Endothelial cell of coronary artery (primary cell): Measurements from ENCODE around the gene PPP1R7. TPM values are rescaled to one million over a fixed set of nuclear protein-coding genes. Genes with fewer than 3 reads are reported as not detected.

Experiments
- total RNA-seq: library from RNA; depleted of rRNA; stranded (reverse); fragments of >200 nt; gene quantifications from 2 replicates; pipeline ENCODE4 v1.2.3, GENCODE V29; 2014

Gene PPP1R7, protein sequence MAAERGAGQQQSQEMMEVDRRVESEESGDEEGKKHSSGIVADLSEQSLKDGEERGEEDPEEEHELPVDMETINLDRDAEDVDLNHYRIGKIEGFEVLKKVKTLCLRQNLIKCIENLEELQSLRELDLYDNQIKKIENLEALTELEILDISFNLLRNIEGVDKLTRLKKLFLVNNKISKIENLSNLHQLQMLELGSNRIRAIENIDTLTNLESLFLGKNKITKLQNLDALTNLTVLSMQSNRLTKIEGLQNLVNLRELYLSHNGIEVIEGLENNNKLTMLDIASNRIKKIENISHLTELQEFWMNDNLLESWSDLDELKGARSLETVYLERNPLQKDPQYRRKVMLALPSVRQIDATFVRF
- total RNA-seq, result 48.3 and 71.2 TPM in 2 replicates

DNA sequence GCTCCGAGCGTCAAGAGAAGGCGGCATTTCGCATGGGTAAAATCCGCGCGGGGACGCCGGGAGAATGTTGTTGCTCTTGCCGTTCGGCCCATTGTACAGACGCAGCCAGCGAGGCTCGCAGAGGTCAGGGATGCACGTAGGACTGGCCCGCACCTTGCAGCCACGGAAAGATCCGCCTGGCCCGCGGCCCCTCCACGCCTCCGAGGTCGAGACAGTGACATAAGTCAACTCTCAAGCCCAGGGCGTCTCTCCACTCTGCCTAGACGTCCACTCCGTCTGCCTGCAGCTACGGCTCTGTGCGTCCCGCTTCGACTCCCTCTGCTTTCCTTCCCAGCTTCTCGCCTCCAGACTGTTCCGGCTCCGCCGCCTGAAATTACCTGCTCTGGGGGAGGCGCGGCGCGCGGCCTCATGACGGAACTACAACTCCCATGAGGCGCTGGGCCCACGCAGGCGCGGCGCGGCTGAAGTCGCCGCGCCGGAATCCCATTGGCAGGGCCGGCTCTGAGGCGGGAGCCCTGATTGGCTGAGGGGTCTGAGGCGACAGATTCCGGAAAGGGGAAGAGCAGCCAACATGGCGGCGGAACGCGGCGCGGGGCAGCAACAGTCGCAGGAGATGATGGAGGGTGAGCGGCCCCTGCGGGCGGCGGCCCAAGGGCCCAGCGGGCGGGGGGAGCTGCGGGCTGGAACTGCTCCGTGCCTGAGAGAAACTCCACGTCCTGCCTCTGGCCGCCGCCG, at the start of gene PPP1R7:
PPP1R7 (plus strand) TSS at position 543 of the 735 bp plus-strand sequence; CDS start at position 572, 29 bp downstream.

DNA sequence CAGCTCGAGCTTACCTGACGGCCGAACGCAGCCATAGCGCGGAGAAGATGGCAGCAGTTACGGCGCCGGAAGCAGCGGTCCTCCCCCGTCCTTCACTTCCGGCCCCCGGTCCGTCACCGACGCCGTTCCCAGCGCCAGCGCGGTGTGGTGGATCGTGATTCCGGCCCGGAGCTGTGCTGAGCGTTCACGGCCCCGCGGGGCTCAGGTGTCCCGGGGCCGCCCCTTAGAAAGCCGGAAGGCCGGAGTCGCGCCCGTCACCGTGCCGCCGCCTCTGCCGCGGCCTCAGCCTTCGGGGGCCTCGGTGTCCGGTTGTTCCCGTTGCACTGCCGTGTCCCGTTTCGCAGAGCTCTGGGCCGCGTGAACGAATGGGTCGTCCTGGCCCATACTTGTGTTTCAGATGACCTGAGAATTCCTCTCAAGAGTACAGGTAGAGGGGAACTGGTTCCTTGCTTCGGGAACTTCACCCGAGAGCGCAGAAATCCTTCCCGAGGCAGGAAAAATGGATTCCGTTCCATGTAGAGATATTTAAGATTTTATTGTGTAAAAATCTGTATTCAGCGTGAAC, 47.9 kb upstream of the PPP1R7 start, which contains the start of gene MTERF4:
MTERF4 (minus strand) TSS at position 49 of the 565 bp plus-strand sequence; CDS start at position 35, 14 bp downstream.

DNA sequence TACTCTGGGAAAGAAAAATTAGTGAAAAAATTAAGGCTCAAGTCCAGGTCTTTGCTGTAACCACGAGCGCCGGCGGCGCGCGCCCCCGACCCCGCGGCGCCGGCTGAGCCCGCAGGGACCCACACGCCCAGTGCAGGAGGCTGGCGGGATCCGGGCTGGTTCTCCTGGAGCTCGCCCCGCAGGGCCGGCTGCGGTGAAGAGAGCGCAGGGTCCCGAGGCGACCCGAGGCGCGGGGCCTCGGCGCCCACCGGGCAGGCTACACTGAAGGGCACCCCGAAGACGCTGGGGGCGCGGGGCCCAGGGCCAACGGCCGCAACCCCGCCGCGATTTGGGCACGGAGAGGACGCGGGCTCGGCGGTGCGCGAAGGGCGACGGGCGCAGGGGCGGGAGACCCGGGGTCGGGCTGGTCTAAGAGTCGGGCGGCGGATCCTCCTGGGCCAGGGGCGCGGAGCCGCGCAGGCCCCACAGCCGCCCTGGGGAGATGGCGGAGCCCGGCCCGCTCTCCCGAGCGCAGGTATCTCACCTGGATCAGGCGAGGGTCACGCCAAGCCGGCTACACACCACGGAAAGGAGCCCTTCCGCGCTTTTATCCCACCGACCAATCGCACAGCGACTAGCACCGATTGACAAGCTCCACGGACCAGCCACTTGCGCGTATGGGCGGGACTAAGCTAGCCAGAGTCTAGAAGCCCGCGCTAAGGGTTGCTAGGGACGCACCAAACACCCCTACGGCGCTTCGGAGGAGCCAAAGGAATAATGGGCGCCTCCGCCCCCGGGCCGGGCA, 1.2 kb upstream of the PPP1R7 start, which contains the start of gene PASK:
PASK (minus strand) TSS at position 582 of the 784 bp plus-strand sequence. CDS start 6,440 bp downstream, outside the sequence.

DNA sequence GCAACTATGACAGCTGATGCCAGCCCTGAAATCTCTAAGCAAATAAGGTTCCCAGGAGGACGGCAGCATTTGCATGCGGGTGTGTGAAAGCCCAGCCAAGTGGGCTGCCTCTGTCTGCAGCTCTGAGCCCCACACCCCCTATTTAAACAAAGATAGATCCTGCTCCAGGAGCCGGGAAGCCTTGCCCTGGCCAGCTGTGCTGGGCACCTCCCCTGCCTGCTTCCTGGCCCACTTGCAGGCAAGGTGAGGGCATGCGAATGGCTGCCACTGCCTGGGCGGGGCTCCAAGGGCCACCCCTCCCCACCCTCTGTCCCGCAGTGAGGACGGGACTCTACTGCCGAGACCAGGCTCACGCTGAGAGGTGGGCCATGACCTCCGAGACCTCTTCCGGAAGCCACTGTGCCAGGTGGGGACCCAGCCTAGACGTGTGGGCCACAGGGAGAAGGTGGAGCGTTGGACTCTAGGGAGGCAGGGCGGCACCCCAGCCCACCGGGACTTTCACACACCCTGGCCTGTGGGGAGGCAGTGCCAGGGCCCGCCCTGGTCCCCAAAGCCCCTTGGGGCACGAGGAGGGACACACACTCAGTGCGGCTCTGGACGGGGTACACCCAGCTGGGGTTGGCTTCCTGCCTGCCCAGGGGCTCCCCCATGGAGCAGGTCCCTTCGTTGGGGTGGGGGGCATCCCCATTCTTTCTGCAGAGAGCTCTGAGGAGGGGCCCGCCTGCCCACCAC, 38.3 kb downstream of the PPP1R7 start, which contains the start of gene ANO7:
ANO7 (plus strand) TSS at position 317 of the 732 bp plus-strand sequence. CDS start 1,387 bp downstream, outside the sequence.

Other genes with a start within 250 kb of the PPP1R7 start
- gene CROCC2, start 244.1 kb upstream of the PPP1R7 start, total RNA-seq, result not detected in 2 replicates
- 11.2 and 23.2 TPM in 2 replicates for gene SNED1, start 151.8 kb upstream of the PPP1R7 start, total RNA-seq
- 31.4 and 36.4 TPM in 2 replicates for gene MTERF4, start 48.2 kb upstream of the PPP1R7 start, total RNA-seq
- gene PASK, start 995 bp upstream of the PPP1R7 start, total RNA-seq, result 3.4 and 5.8 TPM in 2 replicates
- gene ANO7, start 38.2 kb downstream of the PPP1R7 start, total RNA-seq, result 0.45 and 0.47 TPM in 2 replicates
- gene HDLBP, start 165.2 kb downstream of the PPP1R7 start, total RNA-seq, result 856 and 1,073 TPM in 2 replicates
- gene SEPTIN2, start 165.5 kb downstream of the PPP1R7 start, total RNA-seq, result 396 and 431 TPM in 2 replicates
- 32.0 and 39.8 TPM in 2 replicates for gene FARP2, start 205.8 kb downstream of the PPP1R7 start, total RNA-seq